HCT116 (cell line): Measurements from ENCODE around the gene VPS35. TPM values are rescaled to one million over a fixed set of nuclear protein-coding genes. Genes with fewer than 3 reads are reported as not detected.

Experiments used
- ATAC-seq: fragments of 200-7000 bp; cut with Tn5 transposase; 2 replicates; pipeline ENCODE4 v1.9.1; 2020; ENCODE audit warnings: mild to moderate bottlenecking, moderate library complexity
- BruUV-seq: library from RNA; stranded (reverse); fragments of 400-500 nt; replicated peaks from 2 replicates; lab custom pipeline; 2021; lab: Mats Ljungman, UMichigan
- CTCF ChIA-PET: fragments of 300-600 bp; sonication (Branson Sonifier 250); formaldehyde crosslinking; loops from one replicate; lab custom pipeline; 2021; ENCODE audit warnings: antibody characterized with exemption; lab: Charles Lee
- POLR2A ChIA-PET: fragments of 300-600, 350-600 bp; sonication (Branson Sonifier 250); formaldehyde crosslinking; loops from one replicate; lab custom pipeline; 2021; ENCODE audit warnings: antibody characterized with exemption; lab: Charles Lee
- RAD21 ChIA-PET, 2 experiments: fragments of 300-600 bp; sonication (Branson Sonifier 250); formaldehyde crosslinking; loops; one replicate each; lab custom pipeline; 2023; ENCODE audit warnings: low total read pairs in 2 of 2; ENCODE audit not compliant: uncharacterized antibody in 2 of 2, unreplicated experiment in 2 of 2, low non-redundant PET in 1 of 2; lab: Charles Lee
- DNase-seq: peaks from one replicate; pipeline ENCODE4 v3.0.0-alpha.2; 2010; ENCODE audit warnings: low read depth, low spot score
- H2AFZ ChIP-seq: fragments of 200-600 bp; shearing (Covaris generic), sonication (generic); 2 replicates; pipeline ENCODE4 v1.6.1; 2017; ENCODE audit warnings: low read depth, mixed run types, mixed read lengths, antibody characterized with exemption, low read length; ENCODE audit not compliant: poor library complexity, severe bottlenecking
- H3K27ac ChIP-seq: 2 replicates; pipeline ENCODE4 v1.5.1; 2012; ENCODE audit warnings: low read depth, low read length
- H3K27me3 ChIP-seq: fragments of 200-600 bp; sonication (generic); 2 replicates; pipeline ENCODE4 v1.6.1; 2016; ENCODE audit warnings: mixed run types, low read length, mixed read lengths; ENCODE audit not compliant: insufficient read depth
- H3K36me3 ChIP-seq, 2 experiments: fragments of 200-500 bp in 1 of 2; fragments of 200-600 bp in 1 of 2; sonication (Bioruptor generic) in 1 of 2; sonication (generic) in 1 of 2; 2 replicates each; pipeline versions ENCODE4 v1.5.1 to v1.6.1; 2014 to 2016; ENCODE audit warnings: low read length in 2 of 2, inconsistent platforms in 1 of 2, mixed read lengths in 1 of 2, mixed run types in 1 of 2; ENCODE audit not compliant: insufficient read depth in 2 of 2, control insufficient read depth in 1 of 2
- H3K4me1 ChIP-seq, 2 experiments: fragments of 200-600 bp in 1 of 2; sonication (generic) in 1 of 2; 2 replicates each; pipeline versions ENCODE4 v1.5.1 to v1.6.1; 2012 to 2017; ENCODE audit warnings: low read length in 2 of 2, inconsistent platforms in 1 of 2, mild to moderate bottlenecking in 1 of 2, mixed read lengths in 1 of 2, mixed run types in 1 of 2, moderate library complexity in 1 of 2; ENCODE audit not compliant: insufficient read depth in 2 of 2, control insufficient read depth in 1 of 2
- H3K4me2 ChIP-seq: fragments of 200-600 bp; sonication (generic); 2 replicates; pipeline ENCODE4 v1.6.1; 2017; ENCODE audit warnings: mixed run types, low read length, mixed read lengths
- H3K4me3 ChIP-seq, 2 experiments: fragments of 200-600 bp in 1 of 2; sonication (generic) in 1 of 2; replicated peaks in 1 of 2; 2 replicates each; pipeline ENCODE4 v1.5.1; 2011 to 2016; ENCODE audit warnings: low read length in 2 of 2, control low read depth in 1 of 2, low read depth in 1 of 2, mild to moderate bottlenecking in 1 of 2, mixed read lengths in 1 of 2, mixed run types in 1 of 2
- H3K79me2 ChIP-seq: fragments of 200-600 bp; sonication (generic); 2 replicates; pipeline ENCODE4 v1.6.1; 2017; ENCODE audit warnings: mild to moderate bottlenecking, mixed run types, low read length, moderate library complexity, mixed read lengths; ENCODE audit not compliant: insufficient read depth
- H3K9ac ChIP-seq: fragments of 200-600 bp; sonication (generic); 2 replicates; pipeline ENCODE4 v1.6.1; 2016; ENCODE audit warnings: low read length, mixed read lengths
- H3K9me2 ChIP-seq: fragments of 200-600 bp; sonication (generic), shearing (Covaris generic); 2 replicates; pipeline ENCODE4 v1.6.1; 2017; ENCODE audit warnings: mixed run types, mild to moderate bottlenecking, moderate library complexity; ENCODE audit not compliant: insufficient read depth
- H3K9me3 ChIP-seq, 2 experiments: fragments of 200-500 bp in 1 of 2; fragments of 200-600 bp in 1 of 2; sonication (Bioruptor generic) in 1 of 2; sonication (generic) in 1 of 2; 2 replicates each; pipeline ENCODE4 v1.6.1; 2014 to 2017; ENCODE audit warnings: low read length in 2 of 2, mixed read lengths in 2 of 2, inconsistent platforms in 1 of 2, low read depth in 1 of 2, mild to moderate bottlenecking in 1 of 2, mixed run types in 1 of 2, moderate library complexity in 1 of 2; ENCODE audit not compliant: control insufficient read depth in 1 of 2, insufficient read depth in 1 of 2
- H4K20me1 ChIP-seq: fragments of 200-600 bp; sonication (generic), shearing (Covaris generic); 2 replicates; pipeline ENCODE4 v1.6.1; 2017; ENCODE audit warnings: mixed run types, mild to moderate bottlenecking, moderate library complexity; ENCODE audit not compliant: insufficient read depth
- EZH2 ChIP-seq: fragments of 200-600 bp; sonication (generic); IDR thresholded peaks from 2 replicates; pipeline ENCODE4 v1.6.1; 2017; ENCODE audit warnings: antibody characterized with exemption, mixed run types
- EZH2phosphoT487 ChIP-seq: fragments of 200-600 bp; IDR thresholded peaks from 2 replicates; pipeline ENCODE4 v1.6.1; 2018; ENCODE audit warnings: antibody characterized with exemption, borderline replicate concordance
- FOSL1 ChIP-seq: IDR thresholded peaks from 2 replicates; pipeline ENCODE4 v1.6.1; 2012; ENCODE audit warnings: low read depth
- POLR2AphosphoS5 ChIP-seq: IDR thresholded peaks from 2 replicates; pipeline ENCODE4 v1.6.1; 2011; ENCODE audit warnings: mild to moderate bottlenecking, low read depth, low read length, moderate library complexity
- TCF7L2 ChIP-seq: IDR thresholded peaks from 2 replicates; pipeline ENCODE4 v1.7.0; 2011; ENCODE audit warnings: borderline replicate concordance, inconsistent platforms; ENCODE audit not compliant: insufficient read depth, insufficient read length; ENCODE audit errors: extremely low read depth
- YY1 ChIP-seq: IDR thresholded peaks from 2 replicates; pipeline ENCODE4 v1.6.1; 2011; ENCODE audit warnings: low read length, low read depth, moderate library complexity, mild to moderate bottlenecking; ENCODE audit not compliant: insufficient replicate concordance; ENCODE audit errors: extremely low read depth
- intact Hi-C: fragments of 100-400 bp; cut with micrococcal nuclease; formaldehyde crosslinking; loops from 2 replicates; pipeline ENCODE4 v1.10.0; 2022
- total RNA-seq: library from RNA; stranded (reverse); gene quantifications from one replicate; pipeline ENCODE4 v1.2.1, GENCODE V29; 2021; ENCODE audit not compliant: unreplicated experiment

Gene VPS35
- total RNA-seq, 1 experiment from 2014 or later = 115 TPM

- ATAC-seq = no peak
- H3K4me1 ChIP-seq = no peaks in the 10 kb centered on the region
- H2AFZ ChIP-seq = no peak overlapping the region
- no peak overlapping the region for H3K9ac ChIP-seq
- RAD21 ChIA-PET = no interaction called here
- H4K20me1 ChIP-seq = no peaks in the 10 kb centered on the region
- no TSS peak for BruUV-seq
- TF ChIP-seq FOSL1 (no peak), TCF7L2 (no peak), YY1 (no peak), EZH2phosphoT487 (no peak)
- no peaks in the 10 kb centered on the region for H3K79me2 ChIP-seq
- intact Hi-C loops = no loop called here
- no peak for DNase-seq
- POLR2A ChIA-PET = no interaction called here
- H3K27me3 ChIP-seq = no peaks in the 10 kb centered on the region
- no peaks in the 10 kb centered on the region for H3K9me3 ChIP-seq
- H3K9me2 ChIP-seq = no peaks in the 10 kb centered on the region
- no peak overlapping the region for H3K4me2 ChIP-seq
- no peak overlapping the region for H3K27ac ChIP-seq
- no peaks in the 10 kb centered on the region for H3K36me3 ChIP-seq
- CTCF ChIA-PET = no interaction called here
- no peak overlapping the region for H3K4me3 ChIP-seq
Measured at GRCh38 chr16:46718214-46718613, 29.2 kb upstream of the VPS35 start.

GRCh38 chr16:46717692-46718091 is 28.7 kb upstream of the VPS35 start:
- TF ChIP-seq POLR2AphosphoS5 (no peak), TCF7L2 (no peak), EZH2 (no peak)
- no peaks in the 10 kb centered on the region for H3K79me2 ChIP-seq
- DNase-seq (no peak), ATAC-seq (no peak)
- intact Hi-C loops = no loop called here
- no peak overlapping the region for H3K4me3 ChIP-seq
- H3K27me3 ChIP-seq = no peaks in the 10 kb centered on the region
- no peaks in the 10 kb centered on the region for H3K9me2 ChIP-seq
- no peak overlapping the region for H2AFZ ChIP-seq
- no TSS peak for BruUV-seq
- ChIA-PET CTCF (no interaction called here), RAD21 (no interaction called here), POLR2A (no interaction called here)
- no peak overlapping the region for H3K27ac ChIP-seq
- H3K36me3 ChIP-seq = no peaks in the 10 kb centered on the region
- no peaks in the 10 kb centered on the region for H4K20me1 ChIP-seq
- no peak overlapping the region for H3K4me2 ChIP-seq
- no peaks in the 10 kb centered on the region for H3K9me3 ChIP-seq
- H3K9ac ChIP-seq = no peak overlapping the region
- no peaks in the 10 kb centered on the region for H3K4me1 ChIP-seq
